ENCODE measurements around the gene EIF3CL.
"Not testable (repeated sequence)": the region's sequence is repeated elsewhere in the genome, so short reads cannot be mapped to it uniquely, and the experiment has no call there.

EIF3CL gene

GRCh38 chr16:28403220-28404072 lies at the start of gene EIF3CL:
EIF3CL (minus strand) TSS chr16:28403841; CDS start chr16:28403618, 223 bp downstream.
- DNase-seq, result not testable (repeated sequence)

- not testable (repeated sequence) for DNase-seq
Measured at GRCh38 chr16:28447081-28447480, 43.4 kb upstream of the EIF3CL start.

DNA sequence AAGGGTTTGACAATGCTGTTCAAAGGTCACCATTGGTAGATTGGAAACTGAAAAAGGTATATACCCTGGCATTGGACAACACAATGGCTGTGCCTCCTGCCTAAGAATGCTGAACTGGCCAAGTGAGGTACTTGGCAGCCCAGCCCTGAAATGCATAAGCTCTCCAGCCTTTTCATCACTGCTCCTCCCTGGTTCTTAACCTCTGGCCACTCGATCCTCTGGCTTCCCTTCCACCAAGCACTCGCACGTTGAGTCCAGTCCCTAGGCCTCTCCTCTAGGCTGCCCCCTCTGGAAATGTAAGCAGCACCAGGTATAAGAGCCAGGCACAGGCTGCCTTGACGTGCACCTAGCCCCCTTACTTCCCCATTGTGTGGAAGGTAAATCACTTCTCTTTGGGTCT lies 42.7 kb upstream of the EIF3CL start:
- DNase-seq, result not testable (repeated sequence)

GRCh38 chr16:28443943-28444342 lies 40.3 kb upstream of the EIF3CL start:
- DNase-seq, result not testable (repeated sequence)

DNA sequence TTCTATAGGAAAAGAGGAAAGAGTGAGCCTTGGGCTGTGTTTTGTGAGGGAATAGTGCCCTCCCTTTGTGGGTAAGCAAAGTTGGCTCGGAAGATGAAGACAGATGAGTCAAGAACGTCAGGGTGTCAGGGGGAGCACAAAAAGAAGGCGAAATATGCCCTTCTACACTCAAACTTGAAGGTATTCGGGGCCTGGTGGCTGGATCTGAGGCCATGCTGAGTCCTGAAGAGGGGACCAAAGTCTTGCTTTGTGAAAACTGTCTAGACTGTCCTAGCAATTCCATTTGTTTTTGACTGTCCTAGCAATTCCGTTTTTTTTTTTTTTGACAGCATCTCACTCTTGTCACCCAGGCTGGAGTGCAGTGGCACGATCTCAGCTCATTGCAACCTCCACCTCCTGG lies 35.3 kb upstream of the EIF3CL start:
- not testable (repeated sequence) for DNase-seq

DNA sequence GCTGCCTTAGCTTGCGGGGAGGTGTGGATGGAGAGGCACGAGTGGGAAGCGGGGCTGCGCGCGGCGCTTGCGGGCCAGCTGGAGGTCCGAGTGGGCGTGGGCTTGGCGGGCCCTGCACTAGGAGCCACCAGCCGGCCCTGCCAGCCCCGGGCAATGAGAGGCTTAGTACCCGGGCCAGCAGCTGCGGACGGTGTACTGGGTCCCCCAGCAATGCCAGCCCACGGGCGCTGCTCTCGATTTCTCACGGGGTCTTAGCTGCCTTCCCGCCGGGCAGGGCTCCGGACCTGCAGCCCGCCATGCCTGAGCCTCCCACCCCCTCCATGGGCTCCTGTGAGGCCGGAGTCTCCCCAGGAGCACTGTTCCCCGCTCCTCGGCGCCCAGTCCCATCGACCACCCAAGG lies 31.7 kb upstream of the EIF3CL start:
- not testable (repeated sequence) for DNase-seq

DNA sequence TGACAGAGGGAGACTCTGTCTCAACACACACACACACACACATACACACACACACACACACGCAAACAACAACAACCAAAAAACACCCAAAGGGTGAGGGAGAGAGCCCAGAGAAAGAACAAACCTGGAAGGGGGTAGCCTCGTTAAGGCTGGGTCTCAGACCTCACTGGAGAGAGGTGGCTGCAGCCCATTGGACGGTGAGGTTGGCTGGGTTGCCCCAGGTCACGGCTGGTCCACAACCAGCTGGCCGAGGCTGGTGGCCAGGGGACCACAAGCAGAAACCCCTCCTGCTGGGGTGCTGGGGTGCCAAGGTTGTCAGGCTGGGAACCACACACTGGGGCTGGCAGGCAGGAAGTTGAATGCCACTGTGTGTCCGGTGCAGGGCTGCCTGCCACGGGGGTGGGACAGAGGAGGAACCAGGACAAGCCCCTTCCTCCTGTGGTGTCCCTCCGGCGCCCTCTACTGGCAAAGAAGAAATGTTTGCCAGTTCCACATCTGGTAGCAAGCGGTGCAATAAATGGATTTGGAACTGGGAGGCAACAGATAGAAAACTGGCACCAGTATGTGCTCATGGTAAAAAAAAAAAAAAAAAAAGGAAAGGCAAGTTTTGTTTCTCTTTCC lies 22.5 kb upstream of the EIF3CL start:
- DNase-seq, result not testable (repeated sequence)

- not testable (repeated sequence) for DNase-seq
Measured at GRCh38 chr16:28421071-28421750, 17.6 kb upstream of the EIF3CL start.

DNA sequence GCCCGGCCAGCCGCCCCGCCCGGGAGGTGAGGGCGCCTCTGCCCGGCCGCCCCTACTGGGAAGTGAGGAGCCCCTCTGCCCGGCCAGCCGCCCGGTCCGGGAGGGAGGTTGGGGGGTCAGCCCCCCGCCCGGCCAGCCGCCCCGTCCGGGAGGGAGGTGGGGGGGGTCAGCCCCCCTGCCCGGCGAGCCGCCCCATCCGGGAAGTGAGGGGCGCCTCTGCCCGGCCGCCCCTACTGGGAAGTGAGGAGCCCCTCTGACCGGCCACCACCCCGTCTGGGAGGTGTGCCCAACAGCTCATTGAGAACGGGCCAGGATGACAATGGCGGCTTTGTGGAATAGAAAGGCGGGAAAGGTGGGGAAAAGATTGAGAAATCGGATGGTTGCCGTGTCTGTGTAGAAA lies 13.4 kb upstream of the EIF3CL start:
- not testable (repeated sequence) for DNase-seq

GRCh38 chr16:28414530-28414929 lies 10.9 kb upstream of the EIF3CL start:
- not testable (repeated sequence) for DNase-seq

GRCh38 chr16:28413585-28413984 lies 9.9 kb upstream of the EIF3CL start:
- DNase-seq, result not testable (repeated sequence)

DNA sequence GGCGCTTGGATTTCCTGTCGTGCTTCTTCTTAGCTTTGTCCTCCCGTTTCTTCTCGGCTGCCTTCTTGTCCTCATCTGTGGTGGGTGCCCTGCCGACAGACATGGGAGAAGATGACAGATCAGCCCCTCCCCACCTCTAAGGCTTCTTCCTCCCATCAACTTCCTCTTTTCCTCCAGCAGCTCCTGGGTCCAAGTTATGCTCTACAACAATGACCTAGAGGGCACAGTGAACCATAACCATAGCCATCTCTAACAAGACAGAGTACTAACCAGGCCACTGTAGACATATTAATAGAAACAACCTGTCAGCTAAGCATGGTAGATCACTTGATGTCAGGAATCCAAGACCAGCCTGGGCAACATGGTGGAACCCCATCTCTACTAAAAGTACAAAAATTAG lies 11.6 kb downstream of the EIF3CL start:
- DNase-seq, result not testable (repeated sequence)

GRCh38 chr16:28382177-28382867 lies 21.3 kb downstream of the EIF3CL start:
- DNase-seq, result not testable (repeated sequence)

GRCh38 chr16:28377822-28378221 lies 25.8 kb downstream of the EIF3CL start:
- not testable (repeated sequence) for DNase-seq

DNA sequence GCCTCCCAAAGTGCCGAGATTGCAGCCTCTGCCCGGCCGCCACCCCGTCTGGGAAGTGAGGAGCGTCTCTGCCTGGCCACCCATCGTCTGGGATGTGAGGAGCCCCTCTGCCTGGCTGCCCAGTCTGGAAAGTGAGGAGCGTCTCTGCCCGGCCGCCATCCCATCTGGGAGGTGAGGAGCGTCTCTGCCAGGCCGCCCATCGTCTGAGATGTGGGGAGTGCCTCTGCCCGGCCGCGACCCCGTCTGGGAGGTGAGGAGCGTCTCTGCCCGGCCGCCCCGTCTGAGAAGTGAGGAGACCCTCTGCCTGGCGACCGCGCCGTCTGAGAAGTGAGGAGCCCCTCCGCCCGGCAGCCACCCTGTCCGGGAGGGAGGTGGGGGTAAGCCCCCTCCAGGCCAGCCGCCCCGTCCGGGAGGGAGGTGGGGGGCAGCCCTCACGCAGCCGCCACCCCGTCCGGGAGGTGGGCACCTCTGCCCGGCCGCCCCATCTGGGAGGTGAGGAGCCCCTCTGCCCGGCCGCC lies 26.5 kb downstream of the EIF3CL start:
- not testable (repeated sequence) for DNase-seq

GRCh38 chr16:28375115-28375514 lies 28.5 kb downstream of the EIF3CL start:
- not testable (repeated sequence) for DNase-seq

DNA sequence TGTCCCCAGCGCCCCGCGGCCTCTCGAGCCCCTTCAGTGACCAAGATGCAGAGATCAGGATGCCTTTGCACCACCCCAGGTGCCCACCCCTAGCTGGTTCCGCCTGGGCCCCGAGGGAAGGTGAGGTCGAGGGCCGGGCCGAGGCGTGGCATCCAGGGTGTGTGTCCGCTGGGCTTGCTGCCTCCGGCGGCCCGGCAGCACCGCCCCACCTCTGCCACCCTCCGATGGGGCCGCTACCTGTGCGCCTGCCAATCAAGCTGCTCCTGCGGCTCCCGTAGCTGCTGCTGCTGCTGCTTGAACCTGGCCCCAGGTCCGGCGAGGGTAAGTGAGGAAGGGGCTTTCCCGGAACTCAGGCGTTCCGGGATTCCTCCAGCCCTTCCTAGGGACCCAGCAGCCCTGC lies 29.4 kb downstream of the EIF3CL start:
- not testable (repeated sequence) for DNase-seq

GRCh38 chr16:28367926-28368325 lies 35.7 kb downstream of the EIF3CL start:
- DNase-seq, result not testable (repeated sequence)

- not testable (repeated sequence) for DNase-seq
Measured at GRCh38 chr16:28364268-28365173, 39.1 kb downstream of the EIF3CL start.

- DNase-seq, result not testable (repeated sequence)
Measured at GRCh38 chr16:28363408-28363807, 40.2 kb downstream of the EIF3CL start, which contains the start of gene NPIPB6. NPIPB6 (minus strand) TSS chr16:28363508; CDS start chr16:28362822, 686 bp downstream.

GRCh38 chr16:28362600-28362999 lies 41.0 kb downstream of the EIF3CL start:
- not testable (repeated sequence) for DNase-seq

All from NCI-H510A (cell line).